Activated CD8-positive, alpha-beta memory T cell treated with anti-CD3 and anti-CD28 coated beads, Interleukin-2, amount 10 ng/mL, durations not matched to agents 7 days and 5 days (primary cell): ENCODE data around the gene CPT2. TPM values are rescaled to one million over a fixed set of nuclear protein-coding genes. Genes with fewer than 3 reads are reported as not detected.
A peak's percentile ranks its signal among the peaks of the same experiment; 100 is the strongest.

ENCODE experiments used
- ATAC-seq: fragments of 150-1000 bp; cut with Tn5 transposase; one replicate; pipeline ENCODE4 v1.10.0; 2021; ENCODE audit warnings: moderate library complexity
- CTCF ChIA-PET: fragments of 350-600 bp; sonication (Branson Sonifier 250); formaldehyde crosslinking; loops from one replicate; lab custom pipeline; 2021; ENCODE audit warnings: antibody characterized with exemption; lab: Charles Lee
- DNase-seq: peaks from one replicate; pipeline ENCODE4 v3.0.0-alpha.2; 2020
- H3K27ac Mint-ChIP-seq: one replicate; pipeline ENCODE4 v1.8.0; 2021; ENCODE audit warnings: mild to moderate bottlenecking, mixed read lengths
- H3K27me3 Mint-ChIP-seq: one replicate; pipeline ENCODE4 v1.8.0; 2021; ENCODE audit warnings: mixed read lengths
- H3K36me3 Mint-ChIP-seq: one replicate; pipeline ENCODE4 v1.8.0; 2021; ENCODE audit warnings: mild to moderate bottlenecking, mixed read lengths
- H3K4me1 Mint-ChIP-seq: one replicate; pipeline ENCODE4 v1.8.0; 2021; ENCODE audit warnings: mixed read lengths
- H3K4me3 Mint-ChIP-seq: one replicate; pipeline ENCODE4 v1.8.0; 2021; ENCODE audit warnings: mild to moderate bottlenecking, moderate library complexity, mixed read lengths
- H3K9me3 Mint-ChIP-seq: one replicate; pipeline ENCODE4 v1.8.0; 2022; ENCODE audit warnings: low read depth, mixed read lengths
- total RNA-seq, 2 experiments: library from RNA; stranded (reverse); gene quantifications; one replicate each; pipeline ENCODE4 v1.2.3, GENCODE V29; 2021

The CPT2 gene
- total RNA-seq, result 10 to 100 TPM; 11.5 to 13.5 TPM

- DNase-seq, result peak; percentile 97
- Mint-ChIP-seq H3K36me3 (peaks cover 12% of the 10 kb centered on the region), H3K4me3 (peak within 1 kb of the TSS; percentile 89), H3K27ac (peak within 1 kb of the TSS; percentile 97), H3K27me3 (no peaks in the 10 kb centered on the region), H3K4me1 (peaks cover 27% of the 10 kb centered on the region), H3K9me3 (no peaks in the 10 kb centered on the region)
- ATAC-seq, result peak; percentile 99
- CTCF ChIA-PET, result interaction anchor here (1.0 to 1.7 kb wide), 2 partner anchors 11 to 20 kb away, joined by 3 to 15 read pairs; no protein-coding TSS in a partner anchor
Observed at GRCh38 chr1:53196485-53197290, at the start of gene CPT2. CPT2 (plus strand) TSS chr1:53196824; CDS start chr1:53196944, 120 bp downstream.

GRCh38 chr1:53147174-53147573 is 49.5 kb upstream of the CPT2 start:
- H3K27me3 Mint-ChIP-seq, result no peaks in the 10 kb centered on the region
- ATAC-seq (no peak), DNase-seq (no peak)
- H3K4me1 Mint-ChIP-seq, result no peaks in the 10 kb centered on the region
- H3K27ac Mint-ChIP-seq, result no peak overlapping the region
- CTCF ChIA-PET, result interaction anchor here (0.7 kb wide), 1 partner anchor 438 kb away, joined by 3 read pairs; no protein-coding TSS in a partner anchor
- no peaks in the 10 kb centered on the region for H3K36me3 Mint-ChIP-seq
- no peak overlapping the region for H3K4me3 Mint-ChIP-seq
- H3K9me3 Mint-ChIP-seq, result no peaks in the 10 kb centered on the region

GRCh38 chr1:53148123-53148522 is 48.5 kb upstream of the CPT2 start:
- CTCF ChIA-PET, result no interaction called here
- no peak for DNase-seq
- Mint-ChIP-seq H3K27me3 (peaks cover 2% of the 10 kb centered on the region), H3K4me3 (no peak overlapping the region), H3K36me3 (no peaks in the 10 kb centered on the region), H3K4me1 (no peaks in the 10 kb centered on the region), H3K27ac (no peak overlapping the region), H3K9me3 (no peaks in the 10 kb centered on the region)
- ATAC-seq, result no peak

GRCh38 chr1:53153752-53154151 is 42.9 kb upstream of the CPT2 start:
- Mint-ChIP-seq H3K27me3 (peaks cover 7% of the 10 kb centered on the region), H3K4me3 (no peak overlapping the region), H3K4me1 (no peaks in the 10 kb centered on the region), H3K9me3 (no peaks in the 10 kb centered on the region), H3K36me3 (no peaks in the 10 kb centered on the region), H3K27ac (no peak overlapping the region)
- DNase-seq (no peak), ATAC-seq (no peak)
- CTCF ChIA-PET, result interaction anchor here (1.4 kb wide), 1 partner anchor 29 kb away, joined by 3 read pairs; no protein-coding TSS in a partner anchor

- peaks cover 7% of the 10 kb centered on the region for H3K27me3 Mint-ChIP-seq
Observed at GRCh38 chr1:53154859-53155438, 41.7 kb upstream of the CPT2 start.

GRCh38 chr1:53155534-53155933 is 41.1 kb upstream of the CPT2 start:
- CTCF ChIA-PET, result no interaction called here
- Mint-ChIP-seq H3K4me1 (no peaks in the 10 kb centered on the region), H3K27me3 (peaks cover 7% of the 10 kb centered on the region), H3K27ac (no peak overlapping the region), H3K9me3 (no peaks in the 10 kb centered on the region), H3K36me3 (no peaks in the 10 kb centered on the region), H3K4me3 (no peak overlapping the region)
- no peak for DNase-seq
- ATAC-seq, result no peak

More at GRCh38 chr1:53154859-53155438, 41.7 kb upstream of the CPT2 start:
- CTCF ChIA-PET, result interaction anchor here (1.4 kb wide), 1 partner anchor 27 kb away, joined by 3 read pairs; no protein-coding TSS in a partner anchor
- Mint-ChIP-seq H3K36me3 (no peaks in the 10 kb centered on the region), H3K4me3 (no peak overlapping the region), H3K27ac (no peak overlapping the region), H3K4me1 (no peaks in the 10 kb centered on the region), H3K9me3 (no peaks in the 10 kb centered on the region)
- no peak for ATAC-seq
- DNase-seq, result no peak

- no peak for DNase-seq
Observed at GRCh38 chr1:53155945-53156344, 40.7 kb upstream of the CPT2 start.

GRCh38 chr1:53156783-53157182 is 39.8 kb upstream of the CPT2 start:
- Mint-ChIP-seq H3K36me3 (no peaks in the 10 kb centered on the region), H3K4me1 (no peaks in the 10 kb centered on the region), H3K9me3 (no peaks in the 10 kb centered on the region), H3K27ac (no peak overlapping the region), H3K4me3 (no peak overlapping the region), H3K27me3 (peaks cover 7% of the 10 kb centered on the region)
- CTCF ChIA-PET, result no interaction called here
- no peak for ATAC-seq
- DNase-seq, result no peak

More at GRCh38 chr1:53155945-53156344, 40.7 kb upstream of the CPT2 start:
- Mint-ChIP-seq H3K27me3 (peaks cover 7% of the 10 kb centered on the region), H3K27ac (no peak overlapping the region), H3K4me3 (no peak overlapping the region), H3K9me3 (no peaks in the 10 kb centered on the region), H3K4me1 (no peaks in the 10 kb centered on the region), H3K36me3 (no peaks in the 10 kb centered on the region)
- no peak for ATAC-seq
- CTCF ChIA-PET, result no interaction called here

GRCh38 chr1:53158900-53159299 is 37.7 kb upstream of the CPT2 start:
- Mint-ChIP-seq H3K27me3 (peaks cover 18% of the 10 kb centered on the region), H3K27ac (no peak overlapping the region), H3K4me1 (no peaks in the 10 kb centered on the region), H3K4me3 (no peak overlapping the region), H3K9me3 (no peaks in the 10 kb centered on the region), H3K36me3 (no peaks in the 10 kb centered on the region)
- CTCF ChIA-PET, result interaction anchor here (0.6 kb wide), 1 partner anchor 75 kb away, joined by 3 read pairs; no protein-coding TSS in a partner anchor
- DNase-seq (no peak), ATAC-seq (no peak)

- no peaks in the 10 kb centered on the region for H3K36me3 Mint-ChIP-seq
- CTCF ChIA-PET, result no interaction called here
- no peak for DNase-seq
- no peaks in the 10 kb centered on the region for H3K9me3 Mint-ChIP-seq
- ATAC-seq, result no peak
- H3K4me1 Mint-ChIP-seq, result no peaks in the 10 kb centered on the region
- no peak overlapping the region for H3K27ac Mint-ChIP-seq
- peaks cover 33% of the 10 kb centered on the region for H3K27me3 Mint-ChIP-seq
- H3K4me3 Mint-ChIP-seq, result no peak overlapping the region
Observed at GRCh38 chr1:53160924-53161378, 35.7 kb upstream of the CPT2 start.

- Mint-ChIP-seq H3K27ac (no peak overlapping the region), H3K4me1 (no peaks in the 10 kb centered on the region), H3K36me3 (no peaks in the 10 kb centered on the region), H3K9me3 (no peaks in the 10 kb centered on the region), H3K4me3 (no peak overlapping the region), H3K27me3 (peaks cover 36% of the 10 kb centered on the region)
- DNase-seq (no peak), ATAC-seq (no peak)
- CTCF ChIA-PET, result no interaction called here
Observed at GRCh38 chr1:53162621-53163020, 34.0 kb upstream of the CPT2 start.

GRCh38 chr1:53163291-53163768 is 33.3 kb upstream of the CPT2 start:
- H3K27ac Mint-ChIP-seq, result no peak overlapping the region
- H3K36me3 Mint-ChIP-seq, result no peaks in the 10 kb centered on the region
- H3K4me1 Mint-ChIP-seq, result no peaks in the 10 kb centered on the region
- H3K9me3 Mint-ChIP-seq, result no peaks in the 10 kb centered on the region
- peaks cover 36% of the 10 kb centered on the region for H3K27me3 Mint-ChIP-seq
- CTCF ChIA-PET, result interaction anchor here (1.0 kb wide), 1 partner anchor 18 kb away, joined by 5 read pairs; no protein-coding TSS in a partner anchor
- no peak overlapping the region for H3K4me3 Mint-ChIP-seq
- ATAC-seq, result no peak
- no peak for DNase-seq

- H3K9me3 Mint-ChIP-seq, result no peaks in the 10 kb centered on the region
- H3K27me3 Mint-ChIP-seq, result peaks cover 36% of the 10 kb centered on the region
- H3K4me1 Mint-ChIP-seq, result no peaks in the 10 kb centered on the region
- CTCF ChIA-PET, result no interaction called here
- no peak overlapping the region for H3K4me3 Mint-ChIP-seq
- no peak for DNase-seq
- H3K27ac Mint-ChIP-seq, result no peak overlapping the region
- no peaks in the 10 kb centered on the region for H3K36me3 Mint-ChIP-seq
- ATAC-seq, result no peak
Observed at GRCh38 chr1:53165408-53165961, 31.1 kb upstream of the CPT2 start.
